GM12875 (cell line): ENCODE results near the gene SORCS3.

Experiments used
- H3K4me3 ChIP-seq: one replicate; pipeline ENCODE4 v1.5.1; 2011; ENCODE audit warnings: low read depth, low read length, control low read depth
- TF ChIP-seq, protein P1 (sequence below): IDR thresholded peaks from 2 replicates; pipeline ENCODE4 v1.5.1; 2011; ENCODE audit warnings: low read depth, mild to moderate bottlenecking, control low read depth, inconsistent platforms, low read length, moderate library complexity, borderline replicate concordance; ENCODE audit not compliant: insufficient read depth

Gene SORCS3

DNA sequence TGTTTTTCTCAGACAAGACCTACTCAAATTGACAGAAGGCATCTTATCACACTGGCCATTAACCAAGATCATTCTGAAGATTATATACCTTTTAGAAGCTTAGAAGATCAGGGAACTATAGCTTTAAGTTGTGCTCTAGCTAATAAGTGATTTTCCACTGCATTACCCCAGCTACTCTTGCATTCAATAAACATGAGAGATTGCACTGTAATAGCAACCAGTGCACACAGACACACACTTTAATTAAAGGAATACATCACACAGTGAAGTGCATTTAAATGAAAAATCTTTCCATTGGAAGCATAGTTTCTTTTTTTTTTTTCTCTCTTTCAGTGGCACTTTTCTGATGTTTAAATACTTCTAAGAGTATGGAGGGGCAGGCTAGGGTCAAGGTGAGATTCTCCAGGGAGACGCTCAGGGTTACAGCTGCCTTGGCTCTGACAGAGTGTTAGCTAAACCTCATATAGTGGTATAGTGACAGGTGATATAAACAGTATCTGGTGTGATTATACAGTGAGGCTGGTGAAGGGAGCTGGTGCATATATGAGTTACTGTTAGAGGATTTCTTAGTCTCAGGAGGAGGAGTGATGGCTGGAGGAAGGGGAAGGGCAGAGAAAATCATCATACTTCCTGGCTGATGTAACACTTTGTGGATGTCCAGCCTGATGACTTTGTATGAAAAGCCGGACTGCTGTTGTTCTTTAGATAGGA is 369.5 kb downstream of the SORCS3 start:
- H3K4me3 ChIP-seq = no peak overlapping the region
- TF ChIP-seq, protein P1, sequence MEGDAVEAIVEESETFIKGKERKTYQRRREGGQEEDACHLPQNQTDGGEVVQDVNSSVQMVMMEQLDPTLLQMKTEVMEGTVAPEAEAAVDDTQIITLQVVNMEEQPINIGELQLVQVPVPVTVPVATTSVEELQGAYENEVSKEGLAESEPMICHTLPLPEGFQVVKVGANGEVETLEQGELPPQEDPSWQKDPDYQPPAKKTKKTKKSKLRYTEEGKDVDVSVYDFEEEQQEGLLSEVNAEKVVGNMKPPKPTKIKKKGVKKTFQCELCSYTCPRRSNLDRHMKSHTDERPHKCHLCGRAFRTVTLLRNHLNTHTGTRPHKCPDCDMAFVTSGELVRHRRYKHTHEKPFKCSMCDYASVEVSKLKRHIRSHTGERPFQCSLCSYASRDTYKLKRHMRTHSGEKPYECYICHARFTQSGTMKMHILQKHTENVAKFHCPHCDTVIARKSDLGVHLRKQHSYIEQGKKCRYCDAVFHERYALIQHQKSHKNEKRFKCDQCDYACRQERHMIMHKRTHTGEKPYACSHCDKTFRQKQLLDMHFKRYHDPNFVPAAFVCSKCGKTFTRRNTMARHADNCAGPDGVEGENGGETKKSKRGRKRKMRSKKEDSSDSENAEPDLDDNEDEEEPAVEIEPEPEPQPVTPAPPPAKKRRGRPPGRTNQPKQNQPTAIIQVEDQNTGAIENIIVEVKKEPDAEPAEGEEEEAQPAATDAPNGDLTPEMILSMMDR = no peak

GRCh38 chr10:105017116-105017515 is 376.0 kb downstream of the SORCS3 start:
- TF ChIP-seq, protein P1 = no peak
- no peak overlapping the region for H3K4me3 ChIP-seq

- no peak overlapping the region for H3K4me3 ChIP-seq
- TF ChIP-seq, protein P1 = no peak
These were observed 376.6 kb downstream of the SORCS3 start for GRCh38 chr10:105017691-105018090.

DNA sequence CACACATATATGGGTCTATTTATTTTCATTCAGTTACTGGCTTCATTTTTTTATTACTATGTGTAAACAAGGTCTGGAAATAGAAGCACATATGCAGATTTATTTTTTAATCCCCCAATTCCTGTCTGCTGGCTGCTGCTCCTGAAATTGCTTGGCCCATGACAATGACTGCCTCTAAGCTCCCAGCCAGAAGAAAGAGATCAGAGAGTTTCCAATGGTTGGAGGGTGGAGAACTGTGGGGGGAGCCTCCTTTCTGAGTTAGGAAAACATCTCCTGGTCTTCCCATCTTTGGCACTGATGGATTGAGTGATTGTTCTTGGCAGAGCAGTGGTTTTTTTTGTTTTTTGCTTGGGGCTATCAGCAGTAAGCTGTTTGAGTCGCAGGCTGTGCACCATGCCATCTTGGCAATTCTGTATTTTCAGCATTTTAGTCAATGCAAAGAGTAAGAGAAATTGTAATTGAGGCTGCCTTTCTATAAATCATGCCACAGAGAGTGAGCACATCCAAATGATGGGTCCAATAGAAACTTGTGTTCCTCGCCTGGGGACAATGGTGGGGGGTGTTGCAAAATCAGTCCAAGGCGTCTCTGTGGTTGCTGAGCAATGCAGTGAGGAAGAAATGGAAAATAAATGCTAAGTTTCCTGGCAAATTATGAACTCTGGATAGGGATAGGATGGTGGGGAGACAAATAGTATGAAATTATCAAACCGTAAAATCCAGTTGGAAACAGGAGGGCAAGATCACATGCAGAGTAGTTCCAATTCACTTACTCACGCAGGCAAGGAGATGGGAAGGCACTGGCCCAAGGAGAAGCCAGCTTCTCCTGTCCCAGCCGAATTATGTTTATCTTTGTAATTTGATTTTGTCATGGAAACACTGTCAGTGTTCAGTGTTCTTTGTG is 382.4 kb downstream of the SORCS3 start:
- no peak overlapping the region for H3K4me3 ChIP-seq
- TF ChIP-seq, protein P1 = no peak

GRCh38 chr10:105024184-105024583 is 383.1 kb downstream of the SORCS3 start:
- TF ChIP-seq, protein P1 = no peak
- H3K4me3 ChIP-seq = no peak overlapping the region

DNA sequence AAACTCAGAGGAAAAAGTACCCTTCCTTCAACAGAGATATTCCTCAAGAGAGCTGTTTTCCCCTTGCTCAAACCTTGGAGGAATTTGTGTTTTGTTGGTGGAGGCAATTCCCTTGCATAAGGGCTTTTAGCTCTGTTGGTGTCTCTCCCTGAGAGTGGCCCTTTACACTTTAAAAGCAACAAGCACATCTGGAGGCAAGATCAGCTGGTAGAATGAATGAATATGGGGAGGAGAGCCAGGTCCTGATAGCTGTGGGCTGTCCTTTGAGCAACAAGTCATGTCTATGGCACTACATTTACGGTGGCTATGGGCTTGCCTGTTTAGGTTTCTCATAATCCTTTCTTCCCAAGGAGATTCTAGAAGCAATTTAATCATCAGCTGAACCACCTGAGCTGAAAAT is 384.0 kb downstream of the SORCS3 start:
- H3K4me3 ChIP-seq = no peak overlapping the region
- TF ChIP-seq, protein P1 = no peak
